GM12878 (cell line): ENCODE results near the gene GAREM2.

ENCODE experiments used
- CTCF ChIP-seq, 3 experiments: IDR thresholded peaks in 2 of 3; conservative IDR thresholded peaks in 1 of 3; 2 replicates each; pipeline ENCODE4 v1.5.1; 2011; ENCODE audit warnings: low read depth in 3 of 3, low read length in 3 of 3, mild to moderate bottlenecking in 3 of 3, control low read depth in 2 of 3, moderate library complexity in 2 of 3, inconsistent platforms in 1 of 3, mixed read lengths in 1 of 3; ENCODE audit not compliant: control insufficient read depth in 2 of 3, insufficient read depth in 1 of 3; ENCODE audit errors: extremely low read depth in 1 of 3
- GABPA ChIP-seq: IDR thresholded peaks from 2 replicates; pipeline ENCODE4 v1.6.1; 2014; ENCODE audit warnings: antibody characterized with exemption, low read depth, mild to moderate bottlenecking, inconsistent platforms
- MEF2A ChIP-seq: IDR thresholded peaks from 2 replicates; pipeline ENCODE4 v1.6.1; 2011; ENCODE audit warnings: low read depth, mild to moderate bottlenecking, low read length, moderate library complexity; ENCODE audit not compliant: insufficient read depth
- NRF1 ChIP-seq: conservative IDR thresholded peaks from 2 replicates; pipeline ENCODE4 v1.6.1; 2011; ENCODE audit warnings: mild to moderate bottlenecking, low read depth, low read length, improper control_type of control experiment
- ZZZ3 ChIP-seq: IDR thresholded peaks from 2 replicates; pipeline ENCODE4 v1.6.1; 2011; ENCODE audit warnings: low read depth; ENCODE audit not compliant: control insufficient read depth, insufficient read length

- TF ChIP-seq NRF1 (no peak), CTCF (IDR thresholded peaks at IDR 0.05 in 2 of 3, conservative IDR thresholded peaks at IDR 0.05 in 1 of 3; ENCODE audit: control insufficient read depth in 2 of 3, extremely low read depth in 1 of 3, insufficient read depth in 1 of 3, low read depth in 3 of 3, low read length in 3 of 3) (no peak), ZZZ3 (no peak), GABPA (no peak), MEF2A (no peak)
Observed at GRCh38 chr2:26215833-26216232, 42.9 kb downstream of the GAREM2 start.
